GM18505 (cell line): ENCODE data around the gene MKX.

ENCODE experiments used
- ATAC-seq: cut with Tn5 transposase; IDR thresholded peaks from one replicate; pipeline ENCODE4 v1.9.1; 2021; ENCODE audit not compliant: unreplicated experiment
- POLR2A ChIP-seq: IDR thresholded peaks from 4 replicates; pipeline ENCODE4 v1.6.1; 2011; ENCODE audit warnings: borderline replicate concordance; ENCODE audit not compliant: insufficient read depth, insufficient read length; ENCODE audit errors: extremely low read depth

The MKX gene

GRCh38 chr10:27719052-27719451, 26.6 kb downstream of the MKX start:
- ATAC-seq: no peak

GRCh38 chr10:27717861-27718260, 27.8 kb downstream of the MKX start:
- TF ChIP-seq POLR2A: no peak
- no peak for ATAC-seq

More at GRCh38 chr10:27719052-27719451, 26.6 kb downstream of the MKX start:
- no peak for TF ChIP-seq POLR2A

- no peak for TF ChIP-seq POLR2A
- no peak for ATAC-seq
Observed at GRCh38 chr10:27717224-27717623, 28.4 kb downstream of the MKX start.

GRCh38 chr10:27716521-27716920, 29.1 kb downstream of the MKX start:
- no peak for TF ChIP-seq POLR2A

DNA sequence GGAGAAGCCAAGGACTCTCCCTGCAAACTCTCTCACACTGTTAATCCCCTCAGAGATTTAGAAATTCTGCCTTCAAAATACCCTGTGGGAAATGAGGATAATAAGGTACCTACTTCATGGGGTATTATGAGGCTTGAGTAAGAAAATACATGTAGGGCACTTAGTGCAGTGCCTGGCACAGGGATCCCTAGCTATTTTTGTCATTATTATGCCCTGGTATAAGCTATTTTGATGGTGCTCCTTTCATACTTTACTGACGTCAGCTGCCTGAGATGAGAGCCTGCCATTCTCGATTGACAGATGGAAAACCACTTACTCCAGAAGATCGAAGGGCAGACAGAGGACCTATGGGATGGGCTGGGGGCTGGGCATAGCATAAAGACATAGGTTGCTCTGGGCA, 30.1 kb downstream of the MKX start:
- no peak for ATAC-seq
- no peak for TF ChIP-seq POLR2A

More at GRCh38 chr10:27716521-27716920, 29.1 kb downstream of the MKX start:
- no peak for ATAC-seq

DNA sequence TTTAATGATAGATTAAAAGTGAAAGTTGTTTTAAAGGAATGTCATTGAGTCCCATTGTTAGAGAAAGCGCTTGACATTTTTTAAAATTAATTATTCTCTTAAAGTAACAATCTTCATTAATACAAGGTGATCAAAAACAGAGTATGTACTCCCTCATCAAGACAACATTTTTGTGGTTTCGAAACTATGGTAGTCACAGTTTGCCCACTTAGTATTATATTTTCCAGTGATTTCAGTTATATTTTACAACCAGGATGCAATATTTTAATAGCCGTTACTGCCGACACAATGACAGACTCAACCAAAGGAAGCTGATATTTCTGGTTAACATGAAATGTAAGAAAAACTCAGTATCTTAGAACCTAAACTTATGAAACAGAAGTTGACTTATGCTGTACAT, 31.3 kb downstream of the MKX start:
- no peak for ATAC-seq
- no peak for TF ChIP-seq POLR2A

DNA sequence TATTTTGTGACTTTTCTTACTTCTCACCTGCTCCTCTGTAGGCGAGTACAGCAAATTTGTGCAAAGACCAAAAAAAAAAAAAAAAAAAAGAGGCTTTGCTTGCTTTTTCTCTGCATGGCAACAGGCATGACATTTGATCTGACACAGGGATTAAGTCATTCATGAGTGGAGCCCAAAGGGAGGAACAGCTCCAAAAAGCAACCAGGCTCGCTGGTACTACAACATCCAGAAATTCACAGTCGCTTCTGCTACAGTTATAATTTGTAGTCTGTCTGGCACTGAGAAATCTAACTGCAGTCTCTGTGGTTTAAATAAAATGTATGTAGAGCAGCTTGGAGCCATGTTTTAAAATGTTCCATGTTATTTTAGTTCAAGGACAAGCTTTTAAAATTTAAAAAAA, 31.7 kb downstream of the MKX start:
- TF ChIP-seq POLR2A: no peak
- no peak for ATAC-seq

DNA sequence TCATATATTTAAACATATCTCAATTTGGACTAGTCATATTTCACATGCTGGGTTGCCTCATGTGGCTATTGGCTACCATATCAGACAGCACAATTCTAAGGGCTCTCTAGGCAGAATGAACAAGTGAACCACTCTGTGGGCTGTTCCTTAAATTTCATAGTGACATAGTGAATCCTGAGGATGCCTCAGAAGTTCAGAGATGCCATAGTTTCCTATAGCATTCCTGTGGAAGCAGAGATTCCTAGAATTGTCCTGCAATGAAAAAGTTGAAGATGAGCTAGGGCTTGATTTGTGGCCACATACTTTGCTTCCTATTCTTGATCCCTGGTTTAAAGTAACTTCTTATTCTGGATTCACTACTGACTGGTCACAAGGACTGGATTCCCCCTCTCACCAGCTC, 35.6 kb downstream of the MKX start:
- no peak for TF ChIP-seq POLR2A
- ATAC-seq: no peak

GRCh38 chr10:27709304-27709703, 36.3 kb downstream of the MKX start:
- no peak for ATAC-seq
- TF ChIP-seq POLR2A: no peak

GRCh38 chr10:27701938-27702537, 43.6 kb downstream of the MKX start:
- ATAC-seq: no peak
- TF ChIP-seq POLR2A: no peak

DNA sequence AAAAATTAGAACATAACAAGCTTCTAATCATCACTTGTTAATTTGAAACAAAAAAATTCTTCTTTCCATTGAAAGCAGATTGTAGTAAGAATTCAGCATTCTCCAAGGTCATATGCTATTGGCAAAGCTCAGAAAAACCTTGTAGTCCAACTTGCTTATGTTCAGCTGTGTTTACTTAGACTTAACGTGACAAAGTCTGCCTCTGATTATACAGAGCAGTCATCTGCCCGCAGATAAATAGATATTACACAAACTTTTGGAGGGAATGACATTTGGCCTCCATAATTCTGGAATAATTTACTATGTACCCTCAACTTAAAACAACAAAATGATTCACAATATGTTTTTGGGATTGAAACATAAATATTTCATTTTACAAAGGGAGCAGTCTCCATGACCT, 45.8 kb downstream of the MKX start:
- TF ChIP-seq POLR2A: no peak
- no peak for ATAC-seq

DNA sequence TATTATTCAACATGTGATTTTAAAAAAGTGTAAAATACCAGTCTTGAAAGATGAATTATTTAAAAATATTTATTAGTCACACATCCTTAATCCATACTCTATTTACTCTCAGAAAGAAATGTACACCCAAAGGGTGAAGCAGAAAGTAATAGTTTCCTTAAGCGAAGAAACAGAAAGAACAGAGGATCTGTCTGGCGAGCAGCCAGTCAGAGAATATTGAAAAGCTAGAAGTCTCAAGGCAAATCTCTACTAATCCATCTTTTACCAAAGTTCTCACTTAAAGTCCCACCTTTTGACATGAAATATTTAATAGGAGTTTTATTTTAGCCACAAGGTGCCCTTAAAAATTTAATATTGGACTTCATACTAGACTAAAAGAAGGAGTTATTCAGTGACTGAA, 46.7 kb downstream of the MKX start:
- ATAC-seq: no peak
- no peak for TF ChIP-seq POLR2A

- ATAC-seq: no peak
- TF ChIP-seq POLR2A: no peak
Observed at GRCh38 chr10:27696466-27696865, 49.2 kb downstream of the MKX start.

DNA sequence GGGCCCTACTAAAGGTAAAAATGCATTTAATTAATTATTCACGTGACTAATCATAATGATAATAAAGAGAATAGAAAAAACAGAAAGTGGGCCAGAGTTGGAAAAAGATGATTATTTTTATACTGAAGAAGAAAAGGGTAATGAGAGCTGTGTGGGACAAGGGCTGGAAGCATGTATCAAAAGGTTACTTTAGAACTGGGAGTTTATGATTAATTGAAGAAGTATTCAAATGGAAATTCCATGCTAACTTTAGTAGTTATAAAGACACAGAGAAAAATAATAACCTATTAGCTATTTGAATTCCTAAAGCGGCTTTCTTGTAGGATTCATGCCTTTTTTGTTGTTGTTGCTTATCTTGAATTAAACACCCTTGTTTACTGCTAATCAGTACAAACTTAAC, 49.9 kb downstream of the MKX start:
- no peak for ATAC-seq
- no peak for TF ChIP-seq POLR2A

DNA sequence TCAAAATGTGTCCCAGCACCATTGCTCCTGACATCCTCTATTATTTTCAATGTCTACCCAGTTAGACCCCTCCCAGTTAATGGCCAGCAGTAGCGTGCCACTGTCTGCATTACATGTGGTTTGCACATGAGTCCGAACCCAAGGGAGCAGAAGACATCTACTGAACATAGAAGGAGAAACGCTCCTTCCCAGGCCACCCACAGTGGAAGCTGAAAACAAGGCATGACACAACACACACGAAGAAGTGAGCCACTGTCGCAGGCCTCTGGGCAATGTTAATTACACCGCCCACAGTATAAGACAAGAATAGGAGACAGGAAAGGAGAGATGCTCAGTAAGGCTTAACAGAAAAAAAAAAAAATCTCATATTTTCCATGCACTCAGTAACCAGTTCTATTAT, 50.5 kb downstream of the MKX start:
- ATAC-seq: no peak
- TF ChIP-seq POLR2A: no peak
